ENCODE measurements around the gene WHAMM. TPM values are rescaled to one million over a fixed set of nuclear protein-coding genes. Genes with fewer than 3 reads are reported as not detected.
A peak's percentile ranks its signal among the peaks of the same experiment; 100 is the strongest.

Gene WHAMM
- total RNA-seq, 2 donors from 2014 or later: 6.7 to 9.5 TPM

- DNase-seq (ENCODE audit: low spot score): no peak
- intact Hi-C loops (cut with DNase I): no loop called here
Observed at GRCh38 chr15:82832601-82833361, 23.4 kb downstream of the WHAMM start.

GRCh38 chr15:82833362-82833682 lies 23.9 kb downstream of the WHAMM start:
- intact Hi-C loops (cut with DNase I): no loop called here
- no peak for DNase-seq (ENCODE audit: low spot score)

DNA sequence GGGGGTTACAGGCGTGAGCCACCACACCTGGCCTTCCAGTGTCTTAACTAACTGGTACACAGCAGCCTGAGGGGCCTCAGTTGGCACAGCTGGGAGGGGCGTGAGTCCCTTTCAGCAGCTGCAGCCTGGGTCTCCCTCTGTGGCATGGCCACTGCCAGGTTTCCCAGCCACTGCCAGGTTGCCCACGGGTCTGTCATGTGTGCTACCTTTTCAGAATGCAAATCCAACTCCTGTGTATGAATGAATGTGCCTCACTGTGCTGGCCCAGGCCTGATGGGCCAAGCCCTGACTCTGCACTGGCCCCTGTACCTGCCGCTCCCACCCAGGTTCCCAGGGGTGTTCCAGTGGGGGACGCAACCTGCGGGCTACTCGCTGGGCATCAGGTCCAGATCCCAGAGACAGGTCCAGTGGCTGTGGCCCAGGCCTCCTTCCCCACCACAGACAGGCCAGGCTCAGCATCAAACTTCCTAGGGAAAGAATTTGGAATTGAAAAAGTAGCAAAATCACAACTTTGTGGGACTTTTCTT lies 26.0 kb downstream of the WHAMM start:
- no peak for DNase-seq (ENCODE audit: low spot score)
- intact Hi-C loops (cut with DNase I): no loop called here

DNA sequence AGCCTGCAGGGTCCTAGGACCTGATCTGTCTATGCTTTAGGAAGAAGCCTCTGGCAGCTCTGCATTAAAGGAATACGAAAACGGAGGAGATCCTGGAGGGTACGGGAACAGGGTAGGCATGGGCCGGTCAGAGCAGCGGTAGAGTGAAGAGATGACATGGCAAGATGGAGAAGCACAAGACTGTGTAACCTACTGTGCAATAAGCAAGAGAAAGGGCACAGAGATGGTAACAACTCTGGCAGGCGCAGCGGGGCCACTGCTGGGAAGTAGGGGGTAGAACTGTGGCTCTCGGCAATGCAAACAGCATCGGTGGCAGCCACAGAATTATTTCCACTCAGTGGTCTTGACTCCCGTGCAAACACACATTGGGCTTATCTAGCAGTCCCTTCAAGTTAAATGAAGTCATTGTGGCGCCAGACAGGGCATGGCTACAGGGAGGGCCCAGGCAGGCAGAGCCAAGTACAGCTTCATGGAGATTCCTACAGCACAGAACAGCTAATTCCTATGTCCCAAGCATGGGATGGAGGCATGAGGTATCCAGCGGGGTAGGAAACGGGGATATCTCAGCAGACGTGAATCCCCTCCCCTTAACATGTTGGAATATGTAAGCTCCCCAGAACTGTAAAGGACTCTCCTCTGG lies 28.8 kb downstream of the WHAMM start:
- intact Hi-C loops (cut with DNase I): no loop called here
- no peak for DNase-seq (ENCODE audit: low spot score)

GRCh38 chr15:82839136-82839535 lies 29.7 kb downstream of the WHAMM start:
- DNase-seq (ENCODE audit: low spot score): no peak
- intact Hi-C loops (cut with DNase I): no loop called here

- no peak for DNase-seq (ENCODE audit: low spot score)
- intact Hi-C loops (cut with DNase I): no loop called here
Observed at GRCh38 chr15:82840166-82840565, 30.7 kb downstream of the WHAMM start.

- intact Hi-C loops (cut with DNase I): no loop called here
Observed at GRCh38 chr15:82843566-82843965, 34.1 kb downstream of the WHAMM start.

GRCh38 chr15:82845686-82846085 lies 36.3 kb downstream of the WHAMM start:
- intact Hi-C loops (cut with DNase I): no loop called here
- DNase-seq (ENCODE audit: low spot score): no peak

More at GRCh38 chr15:82843566-82843965, 34.1 kb downstream of the WHAMM start:
- DNase-seq (ENCODE audit: low spot score): no peak

- intact Hi-C loops (cut with DNase I): no loop called here
- DNase-seq (ENCODE audit: low spot score): no peak
Observed at GRCh38 chr15:82846621-82847020, 37.2 kb downstream of the WHAMM start.

DNA sequence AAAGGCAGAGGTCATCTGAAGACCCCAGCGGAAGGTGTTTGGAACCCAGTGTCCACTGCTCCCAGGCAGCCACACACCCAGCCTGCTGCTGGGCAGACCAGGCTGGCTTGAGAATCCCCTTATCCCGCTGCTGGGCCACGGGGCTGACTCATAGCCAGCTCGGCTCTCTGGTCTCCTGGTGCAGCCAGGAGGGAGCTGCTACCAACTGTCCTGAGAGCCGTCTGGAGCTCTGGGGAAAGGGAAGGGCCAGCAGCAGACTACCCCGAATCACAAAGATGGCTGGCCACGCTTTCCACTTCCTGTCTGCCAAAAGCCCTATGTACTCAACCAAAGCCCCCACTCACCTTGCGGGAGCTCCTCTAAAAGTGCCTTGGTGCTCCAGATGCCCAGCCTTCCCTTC lies 38.3 kb downstream of the WHAMM start:
- intact Hi-C loops (cut with DNase I): no loop called here
- no peak for DNase-seq (ENCODE audit: low spot score)

- DNase-seq (ENCODE audit: low spot score): no peak
- intact Hi-C loops (cut with DNase I): no loop called here
Observed at GRCh38 chr15:82848241-82848993, 39.0 kb downstream of the WHAMM start.

GRCh38 chr15:82849556-82850512 lies 40.4 kb downstream of the WHAMM start:
- intact Hi-C loops (cut with DNase I): no loop called here
- peak; percentile 87 for DNase-seq (ENCODE audit: low spot score)

- intact Hi-C loops (cut with DNase I): no loop called here
- DNase-seq (ENCODE audit: low spot score): no peak
Observed at GRCh38 chr15:82850731-82851130, 41.3 kb downstream of the WHAMM start.

DNA sequence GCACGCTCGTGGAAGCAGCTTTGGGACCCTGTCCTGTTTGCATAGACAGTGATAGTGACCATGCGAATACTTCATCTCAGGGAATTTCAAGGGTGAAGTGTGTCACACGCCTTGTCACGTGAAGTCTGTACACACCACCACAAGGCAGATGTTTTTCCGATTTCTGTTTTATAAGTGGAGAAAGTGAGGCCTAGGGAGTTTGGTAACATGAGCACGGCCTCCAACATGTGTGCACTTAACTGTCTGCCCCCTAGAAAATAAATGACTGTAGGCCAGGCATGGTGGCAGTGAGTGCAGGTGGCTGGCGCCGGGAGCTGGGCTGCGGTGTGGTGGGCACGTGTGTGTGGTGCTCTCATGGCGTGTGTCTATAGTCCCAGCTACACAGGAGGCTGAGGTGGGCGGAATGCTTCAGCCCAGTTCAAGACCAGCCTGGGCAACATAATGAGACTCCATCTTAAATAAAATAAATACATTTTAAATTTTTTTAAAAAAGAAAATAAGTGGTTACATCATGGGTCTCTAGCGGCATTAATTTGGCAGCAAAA lies 42.0 kb downstream of the WHAMM start:
- DNase-seq (ENCODE audit: low spot score): no peak

DNA sequence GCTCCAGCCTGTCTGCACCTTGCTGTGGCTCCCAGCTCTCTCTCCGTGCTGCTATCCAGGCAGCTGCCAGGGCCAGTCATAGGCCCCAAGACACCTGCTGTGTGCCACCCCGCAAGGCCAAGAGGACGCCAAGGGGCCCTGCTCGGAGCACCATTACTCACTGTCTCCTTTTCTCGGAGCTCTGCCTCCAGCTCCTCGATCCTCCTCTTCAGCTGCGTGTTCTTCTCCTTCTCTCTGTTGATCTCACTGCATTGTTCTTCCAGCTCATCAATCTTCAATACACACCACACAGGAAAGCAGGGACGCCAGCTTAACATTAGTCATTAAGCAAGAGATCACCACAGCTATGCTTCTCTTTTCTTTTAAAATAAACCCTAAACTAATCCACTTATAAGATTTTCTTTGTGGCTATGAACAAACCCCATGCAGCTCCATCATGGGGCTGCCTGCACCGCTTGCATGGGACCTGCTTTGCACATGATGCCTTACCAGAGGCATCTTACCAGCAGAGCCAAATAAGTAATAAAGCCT lies 42.6 kb downstream of the WHAMM start:
- no peak for DNase-seq (ENCODE audit: low spot score)
- intact Hi-C loops (cut with DNase I): no loop called here

More for the DNA sequence above, 42.0 kb downstream of the WHAMM start:
- intact Hi-C loops (cut with DNase I): no loop called here

DNA sequence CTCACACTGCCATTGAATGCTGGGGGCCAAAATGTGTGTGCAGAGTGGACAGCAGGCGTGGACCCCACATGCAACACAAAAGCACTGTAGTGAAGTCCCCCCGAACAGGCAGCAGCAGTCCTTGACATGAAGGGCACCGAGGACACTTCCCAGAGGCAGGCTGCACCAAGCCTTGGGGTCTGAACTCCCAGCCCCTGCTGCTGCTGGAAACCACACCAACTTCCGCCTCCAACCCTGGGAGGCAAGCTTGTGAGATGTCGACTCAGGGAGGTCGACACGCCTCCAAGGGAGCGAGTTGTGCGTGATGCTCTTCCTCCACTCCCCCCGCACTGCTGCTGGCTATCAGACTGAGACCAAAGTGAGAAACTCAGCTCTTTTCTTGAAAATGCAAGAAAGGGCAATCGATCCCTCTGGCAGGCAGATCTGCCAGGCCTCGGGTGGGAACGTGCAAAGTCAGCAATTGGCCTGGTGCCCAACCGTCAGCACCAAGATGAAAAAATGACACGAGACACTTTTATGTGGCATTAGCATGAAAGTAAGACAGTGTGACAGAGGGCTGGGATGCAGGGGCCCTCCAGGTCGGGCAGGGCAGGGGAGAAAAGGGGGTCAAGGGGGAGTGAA lies 43.6 kb downstream of the WHAMM start:
- intact Hi-C loops (cut with DNase I): loop anchor here in 1 of 2 donors (1.0 kb wide), 1 partner anchor 73 kb away; no protein-coding TSS in a partner anchor
- no peak for DNase-seq (ENCODE audit: low spot score)

- intact Hi-C loops (cut with DNase I): no loop called here
- no peak for DNase-seq (ENCODE audit: low spot score)
Observed at GRCh38 chr15:82854554-82854953, 45.1 kb downstream of the WHAMM start.

Data from posterior vena cava (tissue), 2 donors.